MCF 10A (cell line): ENCODE measurements around the gene TRIP6. TPM values are rescaled to one million over a fixed set of nuclear protein-coding genes. Genes with fewer than 3 reads are reported as not detected.

ENCODE experiments used
- BruUV-seq: library from RNA; stranded (reverse); fragments of 400-500 nt; replicated peaks from 2 replicates; lab custom pipeline; 2021; lab: Mats Ljungman, UMichigan
- CTCF ChIA-PET: fragments of 300-600 bp; sonication (Branson Sonifier 250); formaldehyde crosslinking; extraction: SDS; loops from one replicate; lab custom pipeline; 2021; ENCODE audit warnings: antibody characterized with exemption, inconsistent platforms; lab: Yijun Ruan, JAX
- POLR2A ChIA-PET: fragments of 300-600, 350-650 bp; sonication (Branson Sonifier 250); formaldehyde crosslinking; extraction: SDS; loops from one replicate; lab custom pipeline; 2020; ENCODE audit warnings: antibody characterized with exemption, inconsistent platforms; lab: Yijun Ruan, JAX
- DNase-seq: peaks from one replicate; pipeline ENCODE4 v3.0.0-alpha.2; 2018; ENCODE audit not compliant: unreplicated experiment
- H3K27ac Mint-ChIP-seq: one replicate; pipeline ENCODE4 v1.8.0; 2022; ENCODE audit warnings: mild to moderate bottlenecking, low read depth, mixed read lengths; ENCODE audit not compliant: unreplicated experiment
- H3K27me3 Mint-ChIP-seq: one replicate; pipeline ENCODE4 v1.8.0; 2022; ENCODE audit warnings: mixed read lengths; ENCODE audit not compliant: insufficient read depth, unreplicated experiment
- H3K36me3 Mint-ChIP-seq: one replicate; pipeline ENCODE4 v1.8.0; 2022; ENCODE audit warnings: mild to moderate bottlenecking, moderate library complexity, mixed read lengths; ENCODE audit not compliant: insufficient read depth, unreplicated experiment
- H3K4me1 Mint-ChIP-seq: one replicate; pipeline ENCODE4 v1.8.0; 2022; ENCODE audit warnings: mixed read lengths; ENCODE audit not compliant: insufficient read depth, unreplicated experiment
- H3K4me3 Mint-ChIP-seq: one replicate; pipeline ENCODE4 v1.8.0; 2022; ENCODE audit warnings: mild to moderate bottlenecking, moderate library complexity, mixed read lengths; ENCODE audit not compliant: unreplicated experiment
- H3K9me3 Mint-ChIP-seq: one replicate; pipeline ENCODE4 v1.8.0; 2022; ENCODE audit warnings: mixed read lengths; ENCODE audit not compliant: unreplicated experiment
- CTCF ChIP-seq: fragments of 200-600 bp; IDR thresholded peaks from one replicate; pipeline ENCODE4 v1.8.0; 2022; ENCODE audit warnings: antibody characterized with exemption, mild to moderate bottlenecking; ENCODE audit not compliant: unreplicated experiment
- intact Hi-C: fragments of 100-400 bp; cut with micrococcal nuclease; formaldehyde crosslinking; loops from 2 replicates; pipeline ENCODE4 v1.14.1; 2022
- total RNA-seq: library from RNA; stranded (reverse); gene quantifications from 2 replicates; pipeline ENCODE4 v1.2.3, GENCODE V29; 2022

The TRIP6 gene
- total RNA-seq, 1 experiment from 2014 or later: 132 TPM

- Mint-ChIP-seq H3K4me3 (peak overlapping the region; percentile 97), H3K27ac (peak overlapping the region; percentile 98), H3K36me3 (peaks cover 94% of the 10 kb centered on the region), H3K4me1 (peaks cover 30% of the 10 kb centered on the region), H3K27me3 (no peaks in the 10 kb centered on the region), H3K9me3 (no peaks in the 10 kb centered on the region)
- no TSS peak for BruUV-seq
- ChIA-PET POLR2A (interaction anchor here (0.6 to 7.2 kb wide), 27 partner anchors 8 to 846 kb away, joined by 3 to 157 read pairs (median 5); partner anchors contain the start of genes EPHB4, PLOD3, POP7 and SLC12A9), CTCF (interaction anchor here (0.5 to 2.1 kb wide), 5 partner anchors 11 to 406 kb away, joined by 3 to 10 read pairs (median 3); partner anchors contain the start of genes POP7 and UFSP1)
- DNase-seq: peak; percentile 25
- intact Hi-C loops: no loop called here
- no peak for TF ChIP-seq CTCF
Observed at GRCh38 chr7:100875356-100875751, 8.2 kb downstream of the TRIP6 start.

GRCh38 chr7:100878013-100878412, 10.8 kb downstream of the TRIP6 start:
- no peaks in the 10 kb centered on the region for H3K9me3 Mint-ChIP-seq

GRCh38 chr7:100878685-100879084, 11.5 kb downstream of the TRIP6 start:
- no peak for DNase-seq
- H3K27ac Mint-ChIP-seq: peak overlapping the region; percentile 66
- H3K9me3 Mint-ChIP-seq: no peaks in the 10 kb centered on the region
- H3K4me1 Mint-ChIP-seq: peaks cover 30% of the 10 kb centered on the region
- no TSS peak for BruUV-seq
- H3K36me3 Mint-ChIP-seq: peaks cover 94% of the 10 kb centered on the region
- no peaks in the 10 kb centered on the region for H3K27me3 Mint-ChIP-seq
- ChIA-PET CTCF (interaction anchor here (0.6 kb wide), 1 partner anchor 155 kb away, joined by 4 read pairs; no protein-coding TSS in a partner anchor), POLR2A (interaction anchor here (0.5 to 7.2 kb wide), 3 partner anchors 10 to 1473 kb away, joined by 3 to 157 read pairs (median 3); partner anchors contain the start of genes TRIP6 and UFSP1)
- H3K4me3 Mint-ChIP-seq: no peak overlapping the region
- TF ChIP-seq CTCF: no peak
- intact Hi-C loops: no loop called here

More at GRCh38 chr7:100878013-100878412, 10.8 kb downstream of the TRIP6 start:
- Mint-ChIP-seq H3K27ac (peak overlapping the region; percentile 66), H3K27me3 (no peaks in the 10 kb centered on the region), H3K36me3 (peaks cover 94% of the 10 kb centered on the region), H3K4me3 (no peak overlapping the region), H3K4me1 (peaks cover 25% of the 10 kb centered on the region)
- DNase-seq: no peak
- POLR2A ChIA-PET: interaction anchor here (0.6 to 7.2 kb wide), 4 partner anchors 11 to 245 kb away, joined by 3 to 157 read pairs (median 14); partner anchors contain the start of genes TRIP6 and UFSP1
- intact Hi-C loops: no loop called here
- CTCF ChIA-PET: interaction anchor here (0.6 to 2.0 kb wide), 6 partner anchors 83 to 802 kb away, joined by 3 to 7 read pairs (median 4); partner anchors contain the start of gene POP7
- no peak for TF ChIP-seq CTCF
- no TSS peak for BruUV-seq

- Mint-ChIP-seq H3K27me3 (no peaks in the 10 kb centered on the region), H3K4me3 (no peak overlapping the region), H3K4me1 (peaks cover 27% of the 10 kb centered on the region), H3K9me3 (no peaks in the 10 kb centered on the region), H3K36me3 (peaks cover 94% of the 10 kb centered on the region), H3K27ac (no peak overlapping the region)
- POLR2A ChIA-PET: interaction anchor here (0.6 to 7.2 kb wide), 2 partner anchors 9 to 325 kb away, joined by 3 to 157 read pairs; partner anchors contain the start of gene UFSP1
- intact Hi-C loops: no loop called here
- CTCF ChIA-PET: no interaction called here
- BruUV-seq: no TSS peak
- DNase-seq: no peak
- no peak for TF ChIP-seq CTCF
Observed at GRCh38 chr7:100879685-100880261, 12.6 kb downstream of the TRIP6 start.
